Measurements from ENCODE around the gene CHGA.

- no peak for TF ChIP-seq EZH2 (IDR thresholded peaks at IDR 0.05; ENCODE audit: borderline replicate concordance, control insufficient read depth, low read depth, low read length)
- no peak for TF ChIP-seq CHD1 (IDR thresholded peaks at IDR 0.05; ENCODE audit: low read depth, low read length)
- no peak for TF ChIP-seq MAX (IDR thresholded peaks at IDR 0.05; ENCODE audit: low read depth, low read length)
- no peak for TF ChIP-seq ZNF24 (IDR thresholded peaks at IDR 0.05)
- TF ChIP-seq TAF1 (IDR thresholded peaks at IDR 0.05; ENCODE audit: borderline replicate concordance, low read depth, low read length), result no peak
- TF ChIP-seq CTCF (IDR thresholded peaks at IDR 0.05 in 2 of 3, conservative IDR thresholded peaks at IDR 0.05 in 1 of 3; ENCODE audit: control insufficient read depth in 2 of 3, extremely low read depth in 1 of 3, insufficient read depth in 1 of 3, low read depth in 3 of 3, low read length in 3 of 3), result no peak
- TF ChIP-seq CBFB (IDR thresholded peaks at IDR 0.05; ENCODE audit: low read depth), result no peak
- no peak for TF ChIP-seq REST (IDR thresholded peaks at IDR 0.05; ENCODE audit: low read depth, low read length)
- no peak for TF ChIP-seq PML (IDR thresholded peaks at IDR 0.05; ENCODE audit: low read length)
- no peak for TF ChIP-seq SMC3 (IDR thresholded peaks at IDR 0.05; ENCODE audit: borderline replicate concordance, low read length)
- no peak for TF ChIP-seq ETV6 (conservative IDR thresholded peaks at IDR 0.05 in 1 of 2, IDR thresholded peaks at IDR 0.05 in 1 of 2; ENCODE audit: borderline replicate concordance in 1 of 2, low read depth in 1 of 2)
- TF ChIP-seq DPF2 (IDR thresholded peaks at IDR 0.05), result no peak
Observed at GRCh38 chr14:92961567-92961855, 38.6 kb downstream of the CHGA start.

Data from GM12878 (cell line).